ENCODE measurements around the gene STAT3. TPM values are rescaled to one million over a fixed set of nuclear protein-coding genes. Genes with fewer than 3 reads are reported as not detected.

STAT3 gene
- total and polyA plus RNA-seq, 2 donors from 2014 or later, result 55.6 to 327 TPM

DNA sequence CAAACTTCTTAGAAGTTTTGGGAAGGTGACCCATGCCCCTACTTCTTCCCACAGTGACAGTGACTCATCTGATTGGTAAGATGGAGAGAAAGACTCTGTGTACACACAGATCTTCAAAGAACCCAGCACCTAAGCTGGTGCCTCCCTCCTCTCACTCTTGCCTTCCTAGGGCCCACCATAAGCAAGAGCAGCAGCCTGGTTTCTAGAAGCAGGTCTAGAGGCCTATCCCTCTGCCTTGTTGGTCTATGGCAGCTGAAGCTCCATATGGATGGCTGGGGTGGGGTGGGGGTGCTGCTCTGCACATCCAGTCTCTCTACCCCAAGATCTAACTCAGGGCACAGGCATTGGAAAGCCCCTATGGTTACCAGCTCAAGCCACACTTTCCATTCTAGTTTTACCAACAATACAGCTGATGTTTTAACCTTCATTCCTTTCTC is 47.5 kb downstream of the STAT3 start:
- peaks cover 2 to 52% (median 34%) of the 10 kb centered on the region in 3 donors for H3K36me3 ChIP-seq (ENCODE audit: control insufficient read depth in 2 of 3, insufficient read depth in 3 of 3, low read length in 3 of 3)
- H3K27me3 ChIP-seq (ENCODE audit: control insufficient read depth, insufficient read depth, low read length), result no peaks in the 10 kb centered on the region
- intact Hi-C loops (cut with DNase I), result no loop called here
- no peak overlapping the region for H3K9ac ChIP-seq (ENCODE audit: low read length in 3 of 3)
- no peaks in the 10 kb centered on the region for H3K4me1 ChIP-seq (ENCODE audit: control insufficient read depth in 2 of 3, insufficient read depth in 2 of 3, low read depth in 1 of 3, low read length in 3 of 3)
- DNase-seq (no peak), FAIRE-seq (no peak)
- no peak overlapping the region for H3K4me3 ChIP-seq (ENCODE audit: low read length in 3 of 3)
- H3K9me3 ChIP-seq (ENCODE audit: control insufficient read depth in 2 of 3, insufficient read depth in 1 of 3, low read length in 3 of 3), result no peaks in the 10 kb centered on the region
- TF ChIP-seq, protein P1, sequence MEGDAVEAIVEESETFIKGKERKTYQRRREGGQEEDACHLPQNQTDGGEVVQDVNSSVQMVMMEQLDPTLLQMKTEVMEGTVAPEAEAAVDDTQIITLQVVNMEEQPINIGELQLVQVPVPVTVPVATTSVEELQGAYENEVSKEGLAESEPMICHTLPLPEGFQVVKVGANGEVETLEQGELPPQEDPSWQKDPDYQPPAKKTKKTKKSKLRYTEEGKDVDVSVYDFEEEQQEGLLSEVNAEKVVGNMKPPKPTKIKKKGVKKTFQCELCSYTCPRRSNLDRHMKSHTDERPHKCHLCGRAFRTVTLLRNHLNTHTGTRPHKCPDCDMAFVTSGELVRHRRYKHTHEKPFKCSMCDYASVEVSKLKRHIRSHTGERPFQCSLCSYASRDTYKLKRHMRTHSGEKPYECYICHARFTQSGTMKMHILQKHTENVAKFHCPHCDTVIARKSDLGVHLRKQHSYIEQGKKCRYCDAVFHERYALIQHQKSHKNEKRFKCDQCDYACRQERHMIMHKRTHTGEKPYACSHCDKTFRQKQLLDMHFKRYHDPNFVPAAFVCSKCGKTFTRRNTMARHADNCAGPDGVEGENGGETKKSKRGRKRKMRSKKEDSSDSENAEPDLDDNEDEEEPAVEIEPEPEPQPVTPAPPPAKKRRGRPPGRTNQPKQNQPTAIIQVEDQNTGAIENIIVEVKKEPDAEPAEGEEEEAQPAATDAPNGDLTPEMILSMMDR (IDR thresholded peaks at IDR 0.05; ENCODE audit: borderline replicate concordance, extremely low read depth, insufficient read depth), result no peak
- H3K27ac ChIP-seq (ENCODE audit: low read depth in 2 of 2, low read length in 2 of 2), result no peak overlapping the region

DNA sequence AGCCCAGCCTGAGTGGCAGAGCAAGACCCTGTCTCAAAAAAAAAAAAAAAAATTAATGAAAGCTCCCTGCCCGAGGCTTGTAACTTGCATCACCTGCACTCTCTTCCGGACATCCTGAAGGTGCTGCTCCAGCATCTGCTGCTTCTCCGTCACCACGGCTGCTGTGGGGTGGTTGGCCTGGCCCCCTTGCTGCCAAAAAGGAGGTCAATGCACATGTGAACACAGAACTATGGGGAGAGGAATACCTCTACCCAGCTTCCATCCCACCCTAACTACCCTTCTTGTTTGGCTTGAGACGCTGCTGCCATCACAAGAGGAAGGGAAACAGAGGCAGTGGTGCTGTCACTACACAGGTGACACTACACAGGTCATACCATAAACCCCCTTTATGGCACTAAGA is 49.0 kb downstream of the STAT3 start:
- H3K9me3 ChIP-seq (ENCODE audit: control insufficient read depth in 2 of 3, insufficient read depth in 1 of 3, low read length in 3 of 3), result no peaks in the 10 kb centered on the region
- no peak for DNase-seq
- H3K4me3 ChIP-seq (ENCODE audit: low read length in 3 of 3), result no peak overlapping the region
- H3K4me1 ChIP-seq (ENCODE audit: control insufficient read depth in 2 of 3, insufficient read depth in 2 of 3, low read depth in 1 of 3, low read length in 3 of 3), result no peaks in the 10 kb centered on the region
- peaks cover 2 to 61% (median 39%) of the 10 kb centered on the region in 3 donors for H3K36me3 ChIP-seq (ENCODE audit: control insufficient read depth in 2 of 3, insufficient read depth in 3 of 3, low read length in 3 of 3)
- no peak for FAIRE-seq
- intact Hi-C loops (cut with DNase I), result no loop called here
- H3K27me3 ChIP-seq (ENCODE audit: control insufficient read depth, insufficient read depth, low read length), result no peaks in the 10 kb centered on the region
- no peak overlapping the region for H3K27ac ChIP-seq (ENCODE audit: low read depth in 2 of 2, low read length in 2 of 2)
- H3K9ac ChIP-seq (ENCODE audit: low read length in 3 of 3), result no peak overlapping the region
- TF ChIP-seq, protein P1 (IDR thresholded peaks at IDR 0.05; ENCODE audit: borderline replicate concordance, extremely low read depth, insufficient read depth), result no peak

DNA sequence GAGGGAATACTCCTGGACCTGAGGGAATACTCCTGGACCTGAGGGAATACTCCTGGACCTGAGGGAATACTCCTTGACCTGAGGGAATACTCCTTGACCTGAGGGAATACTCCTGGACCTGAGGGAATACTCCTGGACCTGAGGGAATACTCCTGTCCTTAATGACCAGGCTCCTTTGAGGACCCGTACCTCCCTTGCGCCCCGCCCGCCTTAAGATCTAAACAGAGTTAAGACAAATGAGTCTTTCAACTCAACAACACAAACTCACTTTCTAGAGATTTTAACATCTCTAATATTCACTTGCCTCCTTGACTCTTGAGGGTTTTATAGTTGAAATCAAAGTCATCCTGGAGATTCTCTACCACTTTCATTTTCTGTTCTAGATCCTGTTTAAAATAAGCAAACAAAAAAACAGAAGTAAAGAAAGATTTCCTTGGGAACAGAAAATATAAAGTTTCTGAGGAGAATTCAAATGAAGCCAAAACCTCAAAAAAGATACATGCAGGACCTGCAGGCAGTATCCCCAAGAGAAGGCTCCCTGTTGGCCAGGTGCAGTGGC is 49.7 kb downstream of the STAT3 start:
- Histone ChIP-seq H3K27ac (ENCODE audit: low read depth in 2 of 2, low read length in 2 of 2) (no peak overlapping the region), H3K4me1 (ENCODE audit: control insufficient read depth in 2 of 3, insufficient read depth in 2 of 3, low read depth in 1 of 3, low read length in 3 of 3) (no peaks in the 10 kb centered on the region), H3K27me3 (ENCODE audit: control insufficient read depth, insufficient read depth, low read length) (no peaks in the 10 kb centered on the region), H3K9ac (ENCODE audit: low read length in 3 of 3) (no peak overlapping the region), H3K36me3 (ENCODE audit: control insufficient read depth in 2 of 3, insufficient read depth in 3 of 3, low read length in 3 of 3) (peaks cover 0 to 67% (median 41%) of the 10 kb centered on the region in 3 donors), H3K4me3 (ENCODE audit: low read length in 3 of 3) (no peak overlapping the region), H3K9me3 (ENCODE audit: control insufficient read depth in 2 of 3, insufficient read depth in 1 of 3, low read length in 3 of 3) (no peaks in the 10 kb centered on the region)
- TF ChIP-seq, protein P1 (IDR thresholded peaks at IDR 0.05; ENCODE audit: borderline replicate concordance, extremely low read depth, insufficient read depth), result no peak
- no peak for DNase-seq
- no peak for FAIRE-seq
- intact Hi-C loops (cut with DNase I), result no loop called here

GRCh38 chr17:42337442-42337841 is 50.8 kb downstream of the STAT3 start:
- Histone ChIP-seq H3K27ac (ENCODE audit: low read depth in 2 of 2, low read length in 2 of 2) (no peak overlapping the region), H3K4me1 (ENCODE audit: control insufficient read depth in 2 of 3, insufficient read depth in 2 of 3, low read depth in 1 of 3, low read length in 3 of 3) (no peaks in the 10 kb centered on the region), H3K27me3 (ENCODE audit: control insufficient read depth, insufficient read depth, low read length) (no peaks in the 10 kb centered on the region), H3K9ac (ENCODE audit: low read length in 3 of 3) (no peak overlapping the region), H3K9me3 (ENCODE audit: control insufficient read depth in 2 of 3, insufficient read depth in 1 of 3, low read length in 3 of 3) (no peaks in the 10 kb centered on the region), H3K36me3 (ENCODE audit: control insufficient read depth in 2 of 3, insufficient read depth in 3 of 3, low read length in 3 of 3) (peaks cover 0 to 70% (median 44%) of the 10 kb centered on the region in 3 donors), H3K4me3 (ENCODE audit: low read length in 3 of 3) (no peak overlapping the region)
- no peak for FAIRE-seq
- TF ChIP-seq, protein P1 (IDR thresholded peaks at IDR 0.05; ENCODE audit: borderline replicate concordance, extremely low read depth, insufficient read depth), result no peak
- DNase-seq, result no peak
- intact Hi-C loops (cut with DNase I), result no loop called here

All from kidney (tissue), 14 donors.